SK-N-SH (cell line): ENCODE data around the gene CPEB1. TPM values are rescaled to one million over a fixed set of nuclear protein-coding genes. Genes with fewer than 3 reads are reported as not detected.
"Not testable (repeated sequence)": the region's sequence is repeated elsewhere in the genome, so short reads cannot be mapped to it uniquely, and the experiment has no call there.

Source experiments
- CTCF ChIA-PET: fragments of 300-600, 350-600 bp; formaldehyde crosslinking; extraction: SDS; loops from one replicate; lab custom pipeline; 2021; lab: Yijun Ruan, JAX
- POLR2A ChIA-PET: fragments of 350-600 bp; sonication (Branson Sonifier 250); formaldehyde crosslinking; extraction: SDS; loops from one replicate; lab custom pipeline; 2020; ENCODE audit warnings: antibody characterized with exemption, inconsistent platforms; lab: Yijun Ruan, JAX
- DNase-seq: peaks from one replicate; pipeline ENCODE4 v3.0.0; 2012
- H2AFZ ChIP-seq: fragments of 200-600 bp; sonication (generic); 2 replicates; pipeline ENCODE4 v1.8.1; 2016; ENCODE audit warnings: antibody characterized with exemption, mild to moderate bottlenecking, low read depth
- H3F3A ChIP-seq: fragments of 200-600 bp; sonication (generic); replicated peaks from 2 replicates; pipeline ENCODE3; 2016; ENCODE audit warnings: antibody characterized with exemption, mild to moderate bottlenecking; ENCODE audit not compliant: insufficient read depth
- H3K27ac ChIP-seq, 2 experiments: fragments of 200-500 bp in 1 of 2; fragments of 200-600 bp in 1 of 2; sonication (Bioruptor generic) in 1 of 2; sonication (generic), shearing (Covaris generic) in 1 of 2; 2 replicates each; pipeline versions ENCODE4 v1.5.1 to v1.6.1; 2014 to 2016; ENCODE audit warnings: low read depth in 2 of 2, inconsistent platforms in 1 of 2, low read length in 1 of 2, mild to moderate bottlenecking in 1 of 2, mixed read lengths in 1 of 2
- H3K27me3 ChIP-seq: fragments of 200-600 bp; sonication (generic), shearing (Covaris generic); 2 replicates; pipeline ENCODE4 v1.6.1; 2016; ENCODE audit warnings: mixed run types; ENCODE audit not compliant: insufficient read depth
- H3K36me3 ChIP-seq, 2 experiments: fragments of 200-500 bp in 1 of 2; fragments of 200-600 bp in 1 of 2; sonication (Bioruptor generic) in 1 of 2; sonication (generic) in 1 of 2; replicated peaks in 1 of 2; 2 replicates each; pipeline versions ENCODE3 to v1.5.1; 2014 to 2016; ENCODE audit warnings: low read length in 1 of 2, mild to moderate bottlenecking in 1 of 2; ENCODE audit not compliant: insufficient read depth in 2 of 2, control insufficient read depth in 1 of 2
- H3K4me1 ChIP-seq, 2 experiments: fragments of 200-500 bp in 1 of 2; fragments of 200-600 bp in 1 of 2; sonication (Bioruptor generic) in 1 of 2; sonication (generic), shearing (Covaris generic) in 1 of 2; 2 replicates each; pipeline versions ENCODE4 v1.5.1 to v1.6.1; 2014 to 2016; ENCODE audit warnings: low read depth in 1 of 2, low read length in 1 of 2, mixed run types in 1 of 2; ENCODE audit not compliant: insufficient read depth in 2 of 2, control insufficient read depth in 1 of 2
- H3K4me2 ChIP-seq: fragments of 200-600 bp; sonication (generic), shearing (Covaris generic); 2 replicates; pipeline ENCODE4 v1.6.1; 2017; ENCODE audit warnings: mixed run types
- H3K4me3 ChIP-seq, 2 experiments: fragments of 200-500 bp in 1 of 2; fragments of 200-600 bp in 1 of 2; sonication (Bioruptor generic) in 1 of 2; sonication (generic), shearing (Covaris generic) in 1 of 2; 2 replicates each; pipeline versions ENCODE4 v1.5.1 to v1.8.1; 2014 to 2016; ENCODE audit warnings: low read depth in 2 of 2, inconsistent platforms in 1 of 2, low read length in 1 of 2, mild to moderate bottlenecking in 1 of 2, mixed read lengths in 1 of 2, moderate library complexity in 1 of 2
- H3K79me2 ChIP-seq: fragments of 200-600 bp; sonication (generic); 2 replicates; pipeline ENCODE4 v1.8.1; 2017; ENCODE audit warnings: mild to moderate bottlenecking; ENCODE audit not compliant: insufficient read depth
- H3K9ac ChIP-seq: fragments of 200-600 bp; sonication (generic); 2 replicates; pipeline ENCODE4 v1.6.1; 2017; ENCODE audit warnings: mixed run types
- H3K9me2 ChIP-seq: fragments of 200-600 bp; sonication (generic); 2 replicates; pipeline ENCODE4 v1.6.1; 2017; ENCODE audit warnings: mixed run types
- H3K9me3 ChIP-seq: fragments of 200-600 bp; sonication (generic); 2 replicates; pipeline ENCODE4 v1.6.1; 2017; ENCODE audit warnings: mixed run types, mild to moderate bottlenecking, moderate library complexity
- H4K20me1 ChIP-seq: fragments of 200-600 bp; sonication (generic); 2 replicates; pipeline ENCODE4 v1.6.1; 2017; ENCODE audit warnings: mild to moderate bottlenecking, mixed run types; ENCODE audit not compliant: insufficient read depth
- WGBS: methylation state at CpG from one replicate; pipeline ENCODE4 v1.1.6; 2017; ENCODE audit warnings: low lambda C conversion rate; 5-methylcytosine and 5-hydroxymethylcytosine counted together
- polyA plus RNA-seq, 3 experiments: library from polyadenylated mRNA; depleted of rRNA; stranded (reverse); fragments of >200 nt; gene quantifications; 2 replicates each; pipeline ENCODE4 v1.2.3, GENCODE V29; 2012

Gene CPEB1
- polyA plus RNA-seq, 1 of the 3 experiments (the other 2 are of a cell fraction), result 2.6 TPM

DNA sequence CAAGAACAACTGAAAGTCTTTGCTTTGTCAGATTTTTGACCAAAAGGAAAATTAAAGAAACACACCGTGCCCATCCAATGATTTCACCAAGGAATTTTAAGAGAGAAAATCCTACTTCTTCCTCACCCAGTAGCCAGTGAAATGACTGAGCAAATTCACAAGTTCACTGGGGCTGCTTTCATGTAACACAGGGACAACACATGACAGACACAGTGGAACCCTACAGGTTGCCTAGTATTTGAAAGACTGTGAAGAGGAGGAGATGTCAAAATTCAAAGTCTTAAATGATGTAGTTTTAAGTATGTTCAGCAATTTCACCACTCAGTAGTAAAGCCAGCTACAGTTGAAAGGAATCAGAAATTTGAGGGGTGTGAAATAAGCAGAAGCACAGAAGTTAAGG is 140.1 kb downstream of the CPEB1 start:
- H3F3A ChIP-seq, CTCF ChIA-PET, H4K20me1 ChIP-seq, H3K27ac ChIP-seq, H3K9me3 ChIP-seq, H3K36me3 ChIP-seq, H3K4me1 ChIP-seq, H3K4me2 ChIP-seq, POLR2A ChIA-PET, H3K4me3 ChIP-seq, H3K79me2 ChIP-seq, DNase-seq, H3K9ac ChIP-seq, H3K9me2 ChIP-seq, H3K27me3 ChIP-seq, H2AFZ ChIP-seq: not testable (repeated sequence)
- 89% methylated on average over 1 of the region's 1 CpG for WGBS

DNA sequence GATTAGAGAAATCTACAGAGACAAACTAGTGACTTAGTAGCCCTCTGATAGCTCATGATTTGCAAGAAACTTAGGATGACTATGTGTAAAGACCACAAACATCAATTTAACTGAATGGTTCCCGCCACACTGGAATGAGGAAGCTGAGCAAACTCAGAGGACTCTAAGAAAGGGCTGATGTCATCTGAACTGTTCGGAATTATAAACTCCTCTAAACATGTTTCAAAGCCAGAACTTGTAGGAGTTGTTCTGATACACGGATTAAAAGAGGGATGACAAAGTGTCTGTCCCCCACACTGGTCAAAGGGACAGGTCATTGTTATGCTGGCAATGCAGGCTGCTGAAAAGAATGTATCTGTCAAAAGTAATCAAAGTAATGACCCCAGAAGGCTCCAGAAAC is 141.3 kb downstream of the CPEB1 start:
- no CpG with 5 or more reads among the region's 3 CpGs for WGBS
- H3K9me3 ChIP-seq, H3K9me2 ChIP-seq, H3K9ac ChIP-seq, H4K20me1 ChIP-seq, H3K4me1 ChIP-seq, H3K27me3 ChIP-seq, H3K4me3 ChIP-seq, H3K36me3 ChIP-seq, H3F3A ChIP-seq, H2AFZ ChIP-seq, DNase-seq, POLR2A ChIA-PET, H3K27ac ChIP-seq, H3K4me2 ChIP-seq, CTCF ChIA-PET, H3K79me2 ChIP-seq: not testable (repeated sequence)

DNA sequence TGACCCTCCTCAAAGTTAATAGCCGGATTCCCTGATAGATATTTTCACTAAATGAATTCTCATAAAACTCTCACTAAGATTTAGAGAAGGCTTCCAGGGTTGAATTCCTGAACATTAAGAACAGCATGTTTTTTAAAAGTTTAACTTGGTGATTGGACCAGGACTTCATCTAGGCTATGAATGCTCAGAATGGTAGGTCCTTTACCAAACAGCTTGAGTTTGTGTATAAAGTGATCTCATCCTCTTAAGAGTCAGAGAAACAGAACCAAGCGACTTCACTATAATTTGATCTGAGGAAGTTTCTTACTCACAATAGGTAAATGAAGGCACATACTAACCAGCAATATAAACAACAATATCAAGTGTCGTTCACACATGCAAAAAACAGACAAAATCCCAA is 143.1 kb downstream of the CPEB1 start:
- CTCF ChIA-PET, H3K4me2 ChIP-seq, POLR2A ChIA-PET: not testable (repeated sequence)

DNA sequence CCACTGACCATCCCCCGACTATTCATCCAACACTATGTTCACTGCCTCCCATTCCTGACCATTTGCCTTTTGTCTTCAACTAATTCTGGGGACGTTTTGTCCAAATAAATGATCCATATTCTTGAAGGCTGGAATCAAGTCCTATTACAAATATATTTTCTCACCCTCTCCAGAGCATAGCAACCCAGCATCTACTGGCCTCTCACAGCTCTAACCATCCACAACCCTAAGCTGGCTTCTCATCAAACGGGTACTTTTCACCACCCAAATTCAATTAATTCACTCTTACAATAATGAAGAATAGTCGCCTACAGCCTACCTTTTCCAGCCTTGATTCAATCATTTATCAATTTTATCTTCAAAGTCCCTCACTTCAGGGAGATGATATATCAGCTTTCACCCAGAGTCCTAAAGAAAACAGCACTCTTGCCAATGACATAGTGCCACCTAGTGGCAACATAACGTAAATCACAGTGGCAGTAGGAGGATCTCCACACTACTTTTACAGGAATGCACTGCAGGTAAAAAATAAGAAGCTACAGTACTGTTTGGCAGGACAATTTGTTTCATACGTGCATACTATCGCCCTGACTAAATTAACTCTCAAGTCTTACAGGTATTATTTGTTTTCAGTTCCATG is 144.3 kb downstream of the CPEB1 start:
- H3K9ac ChIP-seq, H3K4me3 ChIP-seq, CTCF ChIA-PET: not testable (repeated sequence)

More for the DNA sequence above, 143.1 kb downstream of the CPEB1 start:
- not testable (repeated sequence) for H3K79me2 ChIP-seq, DNase-seq, H3K4me3 ChIP-seq, H2AFZ ChIP-seq, H3K9ac ChIP-seq, H3F3A ChIP-seq, H3K27me3 ChIP-seq, H3K9me2 ChIP-seq, H3K36me3 ChIP-seq, H3K4me1 ChIP-seq, H3K27ac ChIP-seq, H4K20me1 ChIP-seq, H3K9me3 ChIP-seq
- 100% methylated on average over 1 of the region's 3 CpGs for WGBS

DNA sequence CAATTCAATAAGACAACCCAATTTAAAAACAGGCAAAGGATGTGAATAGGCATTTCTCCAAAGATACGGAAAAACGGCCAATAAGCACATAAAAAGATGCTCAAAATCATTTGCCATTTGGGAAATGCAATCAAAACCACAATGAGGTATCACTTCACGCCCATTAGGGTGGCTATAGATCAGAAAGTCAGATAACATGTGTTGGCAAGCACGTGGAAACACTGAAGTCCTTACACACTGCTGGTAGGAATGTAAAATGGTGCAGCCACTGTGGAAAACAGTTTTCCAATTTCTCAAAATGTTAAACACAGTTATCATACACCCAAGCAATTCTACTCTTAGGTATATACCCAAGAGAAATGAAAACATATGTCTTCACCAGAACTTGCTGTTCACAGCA is 146.4 kb downstream of the CPEB1 start:
- H3F3A ChIP-seq, POLR2A ChIA-PET, H3K36me3 ChIP-seq, H3K9ac ChIP-seq, H3K4me3 ChIP-seq, H2AFZ ChIP-seq, H3K4me2 ChIP-seq, H3K27me3 ChIP-seq, H3K9me3 ChIP-seq, CTCF ChIA-PET, H4K20me1 ChIP-seq, H3K4me1 ChIP-seq, H3K9me2 ChIP-seq, H3K79me2 ChIP-seq, DNase-seq, H3K27ac ChIP-seq: not testable (repeated sequence)
- 85% methylated on average over 4 of the region's 4 CpGs for WGBS

More for the DNA sequence above, 144.3 kb downstream of the CPEB1 start:
- H2AFZ ChIP-seq, DNase-seq, H3K27me3 ChIP-seq, H3F3A ChIP-seq, H3K4me2 ChIP-seq, H3K9me3 ChIP-seq, H3K36me3 ChIP-seq, H4K20me1 ChIP-seq, H3K4me1 ChIP-seq, H3K79me2 ChIP-seq, H3K9me2 ChIP-seq, POLR2A ChIA-PET, H3K27ac ChIP-seq: not testable (repeated sequence)
- whole genome bisulfite sequencing, result 25% methylated on average over 4 of the region's 7 CpGs

DNA sequence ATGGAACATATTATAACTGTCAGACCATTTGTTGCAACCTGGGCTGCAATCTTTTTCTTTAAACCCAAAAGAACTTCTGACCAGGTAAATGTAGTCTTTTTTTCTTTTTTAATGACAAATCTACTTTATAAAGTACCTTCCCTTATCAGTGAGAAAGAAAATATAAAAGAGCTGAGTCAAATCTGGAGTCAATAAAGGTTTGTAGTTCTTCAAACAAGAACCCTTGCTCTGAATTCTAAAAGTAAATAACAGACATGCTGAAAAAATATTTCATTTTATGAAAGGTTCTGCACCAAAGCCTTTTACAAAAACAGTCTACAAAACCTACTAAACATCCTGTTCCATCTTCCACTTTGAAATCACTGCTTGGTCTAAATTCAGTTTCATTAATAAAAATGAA is 149.2 kb downstream of the CPEB1 start:
- DNase-seq, H3K27me3 ChIP-seq, H4K20me1 ChIP-seq, H3K27ac ChIP-seq, H2AFZ ChIP-seq, POLR2A ChIA-PET, CTCF ChIA-PET, H3K9me2 ChIP-seq, H3K4me3 ChIP-seq, H3K4me2 ChIP-seq, H3F3A ChIP-seq, H3K79me2 ChIP-seq, H3K9ac ChIP-seq, H3K9me3 ChIP-seq, H3K4me1 ChIP-seq, H3K36me3 ChIP-seq: not testable (repeated sequence)
